Measurements from ENCODE around the gene TMEM231. TPM values are rescaled to one million over a fixed set of nuclear protein-coding genes. Genes with fewer than 3 reads are reported as not detected.

The TMEM231 gene
- total RNA-seq, 4 donors from 2014 or later = 2.9 to 6.2 (median 4.7) TPM

DNA sequence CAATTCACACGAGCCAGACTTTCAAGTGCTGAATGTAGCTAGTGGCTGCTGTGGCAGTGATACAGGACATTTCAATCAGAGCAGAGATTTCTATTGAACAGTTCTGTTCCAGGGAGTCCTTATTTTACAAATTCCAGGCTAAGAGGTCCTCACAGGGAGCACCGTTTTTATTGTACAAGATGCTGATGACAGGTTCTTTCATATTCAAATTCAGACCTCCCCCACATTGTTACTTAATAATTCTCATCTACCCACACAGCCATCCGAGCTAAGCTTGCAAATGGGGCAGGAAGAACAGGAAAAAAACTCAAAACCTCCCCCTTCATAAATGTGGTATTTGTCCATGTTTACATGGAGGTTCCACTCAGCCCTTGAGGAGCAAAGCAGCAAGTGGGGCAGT lies 19.9 kb upstream of the TMEM231 start:
- TF ChIP-seq, protein P1, sequence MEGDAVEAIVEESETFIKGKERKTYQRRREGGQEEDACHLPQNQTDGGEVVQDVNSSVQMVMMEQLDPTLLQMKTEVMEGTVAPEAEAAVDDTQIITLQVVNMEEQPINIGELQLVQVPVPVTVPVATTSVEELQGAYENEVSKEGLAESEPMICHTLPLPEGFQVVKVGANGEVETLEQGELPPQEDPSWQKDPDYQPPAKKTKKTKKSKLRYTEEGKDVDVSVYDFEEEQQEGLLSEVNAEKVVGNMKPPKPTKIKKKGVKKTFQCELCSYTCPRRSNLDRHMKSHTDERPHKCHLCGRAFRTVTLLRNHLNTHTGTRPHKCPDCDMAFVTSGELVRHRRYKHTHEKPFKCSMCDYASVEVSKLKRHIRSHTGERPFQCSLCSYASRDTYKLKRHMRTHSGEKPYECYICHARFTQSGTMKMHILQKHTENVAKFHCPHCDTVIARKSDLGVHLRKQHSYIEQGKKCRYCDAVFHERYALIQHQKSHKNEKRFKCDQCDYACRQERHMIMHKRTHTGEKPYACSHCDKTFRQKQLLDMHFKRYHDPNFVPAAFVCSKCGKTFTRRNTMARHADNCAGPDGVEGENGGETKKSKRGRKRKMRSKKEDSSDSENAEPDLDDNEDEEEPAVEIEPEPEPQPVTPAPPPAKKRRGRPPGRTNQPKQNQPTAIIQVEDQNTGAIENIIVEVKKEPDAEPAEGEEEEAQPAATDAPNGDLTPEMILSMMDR (IDR thresholded peaks at IDR 0.05; ENCODE audit: low read depth) = no peak

DNA sequence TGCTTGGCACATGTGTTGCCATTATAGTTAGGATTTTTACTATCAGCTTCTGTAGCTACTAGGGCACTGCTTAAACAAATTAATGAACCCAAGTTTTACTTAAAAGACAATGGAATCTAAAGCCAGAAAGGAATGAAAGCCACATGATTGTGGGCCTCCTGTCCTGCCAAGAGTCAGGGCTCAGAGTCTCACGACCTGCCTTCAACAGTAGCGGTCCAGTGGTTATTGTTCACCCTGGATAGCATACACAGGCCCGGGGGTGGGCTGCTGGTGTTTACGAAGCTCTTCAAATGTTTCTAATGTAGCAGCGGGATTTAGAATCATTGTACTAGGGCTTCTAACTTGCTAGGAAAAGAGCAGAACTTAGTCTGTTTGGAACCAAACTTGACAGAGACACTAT lies 17.9 kb upstream of the TMEM231 start:
- TF ChIP-seq, protein P1 (IDR thresholded peaks at IDR 0.05; ENCODE audit: low read depth) = no peak

DNA sequence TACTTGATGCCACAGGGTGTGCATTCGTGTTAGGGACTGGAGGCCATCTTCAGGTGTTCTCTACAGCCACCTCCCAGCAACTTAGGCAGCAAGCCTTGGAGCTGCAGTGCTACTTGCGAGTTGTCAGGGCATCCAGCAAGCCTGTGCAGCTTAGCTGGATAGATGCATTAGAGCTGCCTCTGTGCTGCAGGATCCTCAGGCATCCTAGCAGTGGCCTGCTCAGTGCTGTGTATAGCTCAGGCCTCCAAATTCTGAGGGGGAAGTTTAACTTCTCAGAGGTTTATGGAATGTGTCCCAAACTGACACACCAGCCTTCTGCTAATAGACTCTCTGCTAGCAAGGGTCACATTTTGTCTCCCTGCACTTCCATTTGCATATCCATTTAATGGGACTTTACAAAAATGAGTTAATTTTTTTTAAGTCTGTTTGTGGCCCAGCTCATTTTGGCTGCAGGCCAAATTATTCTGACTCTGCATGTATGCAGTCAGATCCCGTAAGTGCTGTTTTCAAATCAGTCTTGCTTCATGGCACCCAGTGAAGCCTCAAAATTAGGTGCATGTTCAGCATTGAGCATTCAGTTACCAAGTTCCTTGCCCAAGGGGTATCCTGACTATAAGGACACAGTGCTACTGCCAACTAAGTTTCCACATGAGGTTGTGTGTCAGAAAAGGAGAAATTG lies 17.0 kb upstream of the TMEM231 start:
- TF ChIP-seq, protein P1 (IDR thresholded peaks at IDR 0.05; ENCODE audit: low read depth) = no peak

DNA sequence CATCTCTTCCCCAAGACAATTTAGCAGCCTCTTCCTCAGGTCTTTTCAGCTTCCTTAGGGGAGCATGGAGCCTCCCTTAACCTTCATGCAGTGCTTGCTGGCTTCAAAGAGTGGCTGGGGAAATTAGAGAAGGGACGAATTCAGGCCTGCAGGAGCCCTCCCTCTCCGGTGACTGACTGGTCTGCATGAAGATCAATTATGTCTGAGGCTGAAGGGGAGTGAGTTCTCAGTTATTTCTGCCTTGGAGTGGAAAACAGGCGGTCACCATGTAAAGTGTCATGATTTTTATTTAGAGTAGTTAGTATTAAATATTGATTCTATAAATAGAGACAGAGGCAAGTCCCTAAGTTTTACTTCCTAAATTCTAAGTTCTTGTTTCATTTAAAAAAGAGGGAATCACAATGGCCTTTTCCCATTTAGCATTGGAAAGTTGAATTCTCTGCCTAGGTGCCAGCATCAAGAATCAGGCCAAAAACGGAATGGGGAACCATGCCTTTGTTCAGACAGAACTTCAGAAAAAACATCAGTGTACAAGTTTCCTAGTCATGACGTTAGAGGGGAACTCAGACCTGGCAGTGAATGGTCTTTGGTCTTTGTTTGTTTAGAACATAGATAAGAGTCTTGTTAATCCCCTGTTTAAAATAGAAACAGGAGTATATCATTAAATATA lies 14.5 kb upstream of the TMEM231 start:
- TF ChIP-seq, protein P1 (IDR thresholded peaks at IDR 0.05; ENCODE audit: low read depth) = no peak

DNA sequence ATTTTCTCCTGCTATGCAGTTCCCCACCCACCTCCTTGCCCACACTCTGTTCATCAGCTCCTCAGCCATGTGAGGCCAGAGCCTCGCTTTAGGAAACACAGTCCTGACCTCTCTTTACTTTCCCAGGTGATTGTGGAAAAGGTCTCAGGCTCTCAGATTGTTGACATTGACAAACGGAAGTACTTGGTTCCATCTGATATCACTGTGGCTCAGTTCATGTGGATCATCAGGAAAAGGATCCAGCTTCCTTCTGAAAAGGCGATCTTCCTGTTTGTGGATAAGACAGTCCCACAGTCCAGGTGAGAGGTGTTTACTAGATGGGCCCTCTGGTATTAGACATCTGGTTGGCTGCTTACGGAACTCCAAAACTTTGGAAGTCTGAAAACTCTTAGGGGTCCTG lies 11.9 kb upstream of the TMEM231 start:
- TF ChIP-seq, protein P1 (IDR thresholded peaks at IDR 0.05; ENCODE audit: low read depth) = no peak

DNA sequence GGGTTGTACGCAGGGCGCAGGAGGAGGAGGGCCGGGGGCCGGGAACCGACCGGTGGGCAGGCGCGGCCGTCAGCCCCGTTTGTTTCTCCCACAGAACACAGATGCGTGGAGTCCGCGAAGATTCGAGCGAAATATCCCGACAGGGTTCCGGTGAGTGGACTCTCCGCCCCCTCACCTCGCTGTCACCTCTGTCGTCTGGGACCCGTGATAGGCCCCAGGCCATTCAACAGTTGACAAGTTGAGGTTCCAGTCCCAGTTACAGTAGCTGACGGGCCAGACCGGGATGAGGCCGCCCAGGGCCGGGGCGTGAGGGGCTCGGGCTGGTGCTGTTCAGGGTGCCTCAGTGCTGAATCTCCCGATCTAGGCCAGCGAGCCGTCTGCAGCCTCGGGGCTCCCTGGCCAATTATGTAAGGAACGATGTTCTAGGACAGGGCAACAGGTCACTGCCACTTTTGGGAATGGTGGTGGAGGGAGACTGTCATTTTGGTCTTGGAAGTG lies 10.8 kb upstream of the TMEM231 start:
- TF ChIP-seq, protein P1 (IDR thresholded peaks at IDR 0.05; ENCODE audit: low read depth) = no peak

DNA sequence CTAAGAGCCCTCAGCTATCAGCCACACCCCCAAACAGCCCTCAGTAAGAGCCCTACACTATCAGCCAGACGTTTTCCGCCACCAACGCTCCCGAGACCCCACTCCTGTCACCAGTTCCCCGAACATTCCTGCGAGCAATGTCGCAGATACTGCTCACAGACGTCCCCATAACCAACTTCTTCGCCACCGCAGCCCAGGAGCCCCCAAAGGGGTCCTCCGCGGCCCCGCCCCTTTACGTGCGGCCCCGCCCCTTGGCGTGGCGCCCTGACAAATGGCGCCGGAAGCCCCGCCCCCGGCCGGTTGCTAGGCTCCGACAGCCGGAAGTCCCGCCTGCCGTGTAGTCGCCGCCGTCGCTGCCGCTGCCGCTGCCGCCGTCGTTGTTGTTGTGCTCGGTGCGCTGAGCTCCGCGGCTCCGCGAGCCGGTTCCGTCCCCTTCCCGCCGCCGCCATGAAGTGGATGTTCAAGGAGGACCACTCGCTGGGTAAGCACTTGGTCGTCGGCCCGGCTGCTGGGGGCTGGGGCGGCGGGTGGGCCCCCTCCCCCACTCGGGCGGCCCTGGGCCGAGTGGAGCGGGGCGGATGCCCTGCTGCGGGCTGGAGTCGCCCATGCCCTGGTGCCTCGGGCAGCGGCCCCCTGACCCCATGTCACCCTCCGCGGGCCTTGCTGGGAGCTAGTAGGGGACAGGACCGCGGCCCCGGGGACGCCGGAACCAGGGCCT lies 10.1 kb upstream of the TMEM231 start, which contains the start of gene GABARAPL2:
Gene GABARAPL2 (plus strand): TSS at position 340 of the 718 bp plus-strand sequence. CDS start 108 bp downstream, at position 448.
- TF ChIP-seq, protein P1 (IDR thresholded peaks at IDR 0.05; ENCODE audit: low read depth) = no peak

Data from subcutaneous adipose tissue (tissue), 4 donors.